ENCODE data around the gene MED9. TPM values are rescaled to one million over a fixed set of nuclear protein-coding genes. Genes with fewer than 3 reads are reported as not detected.

The MED9 gene
- total RNA-seq, 1 experiment from 2014 or later, result 28.3 TPM

- CTCF ChIA-PET, result no interaction called here
- Histone ChIP-seq H3K9me3 (ENCODE audit: low read length) (no peaks in the 10 kb centered on the region), H3K36me3 (ENCODE audit: low read depth, low read length) (no peaks in the 10 kb centered on the region), H3K4me1 (ENCODE audit: insufficient read depth, low read length) (peaks cover under 1% of the 10 kb centered on the region; the same call in 1 of the 2 replicates), H3K4me3 (ENCODE audit: low read length) (no peak overlapping the region), H3K4me2 (ENCODE audit: low read length) (no peak overlapping the region), H2AFZ (ENCODE audit: low read length) (no peak overlapping the region), H3K9me2 (replicated peaks; ENCODE audit: low read length) (no peaks in the 10 kb centered on the region), H4K20me1 (ENCODE audit: low read length) (no peaks in the 10 kb centered on the region), H3K9ac (ENCODE audit: low read length) (no peak overlapping the region), H3K79me2 (ENCODE audit: low read length) (no peaks in the 10 kb centered on the region), H3K27me3 (ENCODE audit: low read length) (no peaks in the 10 kb centered on the region), H3K27ac (ENCODE audit: low read length) (no peak overlapping the region), H3F3A (ENCODE audit: low read length, unreplicated experiment) (no peaks in the 10 kb centered on the region)
- TF ChIP-seq EZH2phosphoT487 (IDR thresholded peaks at IDR 0.05; ENCODE audit: borderline replicate concordance, low read length), result no peak
- TF ChIP-seq EZH2 (IDR thresholded peaks at IDR 0.05; ENCODE audit: low read length, unreplicated experiment), result no peak
- TF ChIP-seq CTCF (conservative IDR thresholded peaks at IDR 0.05; ENCODE audit: low read depth, low read length), result no peak
- POLR2A ChIA-PET (ENCODE audit: unreplicated experiment), result no interaction called here
- DNase-seq, result no peak
- intact Hi-C loops (cut with micrococcal nuclease), result no loop called here
- ATAC-seq, result no peak
- BruUV-seq (replicated peaks), result no TSS peak
Measured at GRCh38 chr17:17518014-17518413, 41.2 kb downstream of the MED9 start.

GRCh38 chr17:17518951-17519350, 42.2 kb downstream of the MED9 start:
- DNase-seq (no peak), ATAC-seq (no peak)
- intact Hi-C loops (cut with micrococcal nuclease), result no loop called here
- Histone ChIP-seq H3K9ac (ENCODE audit: low read length) (no peak overlapping the region), H3K4me1 (ENCODE audit: insufficient read depth, low read length) (no peaks in the 10 kb centered on the region), H3K9me2 (replicated peaks; ENCODE audit: low read length) (no peaks in the 10 kb centered on the region), H2AFZ (ENCODE audit: low read length) (no peak overlapping the region), H3K27me3 (ENCODE audit: low read length) (no peaks in the 10 kb centered on the region), H3F3A (ENCODE audit: low read length, unreplicated experiment) (no peaks in the 10 kb centered on the region), H3K4me3 (ENCODE audit: low read length) (no peak overlapping the region), H3K4me2 (ENCODE audit: low read length) (no peak overlapping the region), H3K36me3 (ENCODE audit: low read depth, low read length) (no peaks in the 10 kb centered on the region), H3K9me3 (ENCODE audit: low read length) (no peaks in the 10 kb centered on the region), H4K20me1 (ENCODE audit: low read length) (no peaks in the 10 kb centered on the region), H3K79me2 (ENCODE audit: low read length) (no peaks in the 10 kb centered on the region), H3K27ac (ENCODE audit: low read length) (no peak overlapping the region)
- ChIA-PET CTCF (no interaction called here), POLR2A (ENCODE audit: unreplicated experiment) (no interaction called here)
- BruUV-seq (replicated peaks), result no TSS peak
- TF ChIP-seq EZH2phosphoT487 (IDR thresholded peaks at IDR 0.05; ENCODE audit: borderline replicate concordance, low read length) (no peak), EZH2 (IDR thresholded peaks at IDR 0.05; ENCODE audit: low read length, unreplicated experiment) (no peak), CTCF (conservative IDR thresholded peaks at IDR 0.05; ENCODE audit: low read depth, low read length) (no peak)

- TF ChIP-seq EZH2 (IDR thresholded peaks at IDR 0.05; ENCODE audit: low read length, unreplicated experiment), result no peak
- no peak for TF ChIP-seq EZH2phosphoT487 (IDR thresholded peaks at IDR 0.05; ENCODE audit: borderline replicate concordance, low read length)
- TF ChIP-seq CTCF (conservative IDR thresholded peaks at IDR 0.05; ENCODE audit: low read depth, low read length), result no peak
- Histone ChIP-seq H3K36me3 (ENCODE audit: low read depth, low read length) (no peaks in the 10 kb centered on the region), H3K9ac (ENCODE audit: low read length) (no peak overlapping the region), H4K20me1 (ENCODE audit: low read length) (no peaks in the 10 kb centered on the region), H3F3A (ENCODE audit: low read length, unreplicated experiment) (no peaks in the 10 kb centered on the region), H3K4me1 (ENCODE audit: insufficient read depth, low read length) (no peaks in the 10 kb centered on the region), H3K27ac (ENCODE audit: low read length) (no peak overlapping the region), H3K27me3 (ENCODE audit: low read length) (no peaks in the 10 kb centered on the region), H3K4me3 (ENCODE audit: low read length) (no peak overlapping the region), H3K9me2 (replicated peaks; ENCODE audit: low read length) (no peaks in the 10 kb centered on the region), H3K9me3 (ENCODE audit: low read length) (no peaks in the 10 kb centered on the region), H3K79me2 (ENCODE audit: low read length) (no peaks in the 10 kb centered on the region), H3K4me2 (ENCODE audit: low read length) (no peak overlapping the region), H2AFZ (ENCODE audit: low read length) (no peak overlapping the region)
- intact Hi-C loops (cut with micrococcal nuclease), result no loop called here
- no peak for ATAC-seq
- no TSS peak for BruUV-seq (replicated peaks)
- DNase-seq, result no peak
- ChIA-PET CTCF (no interaction called here), POLR2A (ENCODE audit: unreplicated experiment) (no interaction called here)
Measured at GRCh38 chr17:17519886-17520285, 43.1 kb downstream of the MED9 start.

All from PC-3 (cell line).